Spleen (tissue), 11 donors: Measurements from ENCODE around the gene HEATR1. TPM values are rescaled to one million over a fixed set of nuclear protein-coding genes. Genes with fewer than 3 reads are reported as not detected.
A peak's percentile ranks its signal among the peaks of the same experiment; 100 is the strongest.
"Not testable (repeated sequence)": the region's sequence is repeated elsewhere in the genome, so short reads cannot be mapped to it uniquely, and the experiment has no call there.

Experiments
- DNase-seq: peaks from one replicate; pipeline ENCODE4 v3.0.0-alpha.2; 2020
- H3K27ac ChIP-seq, 8 donors: fragments of 200-600 bp; sonication (generic) in 7 of 8; 1 replicate in 4 of 8; 2 replicates in 4 of 8; pipeline versions ENCODE4 v1.5.0 to v1.8.0; 2016 to 2021; ENCODE audit warnings: inconsistent platforms in 4 of 8, mild to moderate bottlenecking in 4 of 8, moderate library complexity in 1 of 8
- H3K27me3 ChIP-seq, 7 donors: fragments of 200-600 bp; sonication (generic) in 6 of 7; replicated peaks in 1 of 7; 1 replicate in 4 of 7; 2 replicates in 3 of 7; pipeline versions ENCODE4 v1.5.0 to v1.8.0; 2016 to 2021; ENCODE audit warnings: inconsistent platforms in 3 of 7, mild to moderate bottlenecking in 1 of 7
- H3K36me3 ChIP-seq, 6 donors: fragments of 200-600 bp; sonication (generic) in 5 of 6; 1 replicate in 4 of 6; 2 replicates in 2 of 6; pipeline versions ENCODE4 v1.5.0 to v1.8.0; 2016 to 2021; ENCODE audit warnings: inconsistent platforms in 2 of 6
- H3K4me1 ChIP-seq, 6 donors: fragments of 200-600 bp; sonication (generic) in 5 of 6; 1 replicate in 3 of 6; 2 replicates in 3 of 6; pipeline versions ENCODE4 v1.5.0 to v1.8.0; 2016 to 2021; ENCODE audit warnings: inconsistent platforms in 3 of 6
- H3K4me3 ChIP-seq, 8 donors: fragments of 200-600 bp; sonication (generic) in 7 of 8; 1 replicate in 4 of 8; 2 replicates in 4 of 8; pipeline versions ENCODE4 v1.5.0 to v1.8.0; 2016 to 2021; ENCODE audit warnings: inconsistent platforms in 4 of 8, mild to moderate bottlenecking in 4 of 8, moderate library complexity in 2 of 8
- H3K9me3 ChIP-seq, 8 donors: fragments of 200-600 bp; sonication (generic) in 7 of 8; 1 replicate in 4 of 8; 2 replicates in 4 of 8; pipeline versions ENCODE4 v1.5.0 to v1.8.0; 2016 to 2021; ENCODE audit warnings: inconsistent platforms in 4 of 8
- CTCF ChIP-seq, 11 experiments: fragments of 200-600 bp in 7 of 11; fragments of 450-650 bp in 4 of 11; sonication (generic) in 4 of 11; IDR thresholded peaks in 8 of 11; conservative IDR thresholded peaks in 3 of 11; 1 replicate in 7 of 11; 2 replicates in 4 of 11; pipeline versions ENCODE4 v1.4.0 to v1.8.0; 2016 to 2021; ENCODE audit warnings: antibody characterized with exemption in 11 of 11, inconsistent platforms in 4 of 11, mild to moderate bottlenecking in 1 of 11
- POLR2A ChIP-seq, 3 donors: fragments of 450-650 bp; IDR thresholded peaks; one replicate each; pipeline ENCODE4 v1.5.1; 2017; ENCODE audit warnings: antibody characterized with exemption in 3 of 3, mild to moderate bottlenecking in 1 of 3
- POLR2AphosphoS5 ChIP-seq, 3 donors: sonication (generic); formaldehyde crosslinking; IDR thresholded peaks; one replicate each; pipeline ENCODE4 v1.5.1; 2017; ENCODE audit warnings: antibody characterized with exemption in 3 of 3
- WGBS, 5 donors: extraction: QIAGEN DNeasy Blood & Tissue Kit in 3 of 5; methylation state at CpG; one replicate each; pipeline versions ENCODE4 v1.1.5 to v1.1.7; 2013 to 2018; 5-methylcytosine and 5-hydroxymethylcytosine counted together
- intact Hi-C: fragments of 100-400 bp; cut with DNase I; formaldehyde crosslinking; loops from one replicate; pipeline ENCODE4 v1.15.0; 2023; ENCODE audit warnings: low total_unique reads
- polyA plus RNA-seq, 3 donors: library from polyadenylated mRNA; stranded (reverse); fragments of 200-250 nt; gene quantifications; one replicate each; pipeline ENCODE4 v1.2.1, GENCODE V29; 2013
- total RNA-seq, 7 donors: library from RNA; depleted of rRNA in 3 of 7; stranded (reverse); fragments of >200 nt in 3 of 7; fragmentation: NEBNext Ultra II Directional in 4 of 7; extraction: Animal tissue kit (Norgen Biotek cat#: 25700) in 4 of 7; gene quantifications; one replicate each; pipeline versions ENCODE4 v1.1.0 to v1.2.1, GENCODE V29; 2016 to 2021
- donor health status: healthy with polysubstance abuse.
- donor health status: DM: no; HTN: no; CAD: no; lungs with moderate emphysema.
- donor health status: DM: no; HTN: no; CAD: no.
- donor health status: Bipolar disorder and iron deficiency.
- donor health status: healthy.
- donor health status: DM: no; HTN: no; CAD: no.
- donor health status: DM: yes; HTN: yes; CAD: no.

HEATR1 gene
- total and polyA plus RNA-seq, 10 donors = 5.0 to 51.4 (median 34.6) TPM

GRCh38 chr1:236615399-236616148 lies 11.3 kb upstream of the HEATR1 start:
- WGBS, 5 donors = 89 to 93% (median 92%) methylated on average over 12 of the region's 12 CpGs
- Histone ChIP-seq H3K4me3 (no peak overlapping the region), H3K4me1 (no peaks in the 10 kb centered on the region), H3K36me3 (no peaks in the 10 kb centered on the region), H3K27me3 (peaks cover 0 to 59% (median 0%) of the 10 kb centered on the region in 7 donors), H3K27ac (no peak overlapping the region), H3K9me3 (peaks cover 0 to 9% (median 0%) of the 10 kb centered on the region in 8 donors)
- no peak for DNase-seq
- intact Hi-C loops = no loop called here
- TF ChIP-seq CTCF (IDR thresholded peaks at IDR 0.05 in 8 of 11, conservative IDR thresholded peaks at IDR 0.05 in 3 of 11) (no peak), POLR2AphosphoS5 (IDR thresholded peaks at IDR 0.05) (no peak), POLR2A (IDR thresholded peaks at IDR 0.05) (no peak)

DNA sequence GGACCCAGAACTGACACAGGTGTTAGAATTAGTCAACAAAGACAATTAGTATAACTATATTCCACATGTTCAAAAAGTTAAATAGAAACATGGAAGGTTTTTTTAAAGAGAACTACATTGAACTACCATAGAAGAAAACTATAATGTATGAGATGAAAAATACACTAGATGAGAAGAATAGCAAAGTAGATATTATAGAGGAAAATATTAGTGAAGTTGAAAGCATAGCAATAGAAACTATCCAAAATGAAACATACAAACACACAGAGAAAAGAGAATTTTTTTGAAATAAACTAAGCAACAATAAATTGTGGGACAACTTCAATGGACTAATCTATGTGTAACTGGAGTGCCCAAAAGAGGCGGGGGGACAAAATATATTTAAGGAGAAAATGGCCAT lies 8.0 kb upstream of the HEATR1 start:
- no peak overlapping the region for H3K4me3 ChIP-seq
- no peak overlapping the region for H3K27ac ChIP-seq
- H3K4me1 ChIP-seq = no peaks in the 10 kb centered on the region
- WGBS, 5 donors = 78 to 100% (median 89%) methylated on average over 1 of the region's 1 CpG
- H3K27me3 ChIP-seq = peaks cover 0 to 72% (median 12%) of the 10 kb centered on the region in 7 donors
- peaks cover 0 to 9% (median 0%) of the 10 kb centered on the region in 8 donors for H3K9me3 ChIP-seq
- no peak for TF ChIP-seq POLR2AphosphoS5 (IDR thresholded peaks at IDR 0.05)
- no peak for TF ChIP-seq POLR2A (IDR thresholded peaks at IDR 0.05)
- no peak for TF ChIP-seq CTCF (IDR thresholded peaks at IDR 0.05 in 8 of 11, conservative IDR thresholded peaks at IDR 0.05 in 3 of 11)
- no peaks in the 10 kb centered on the region for H3K36me3 ChIP-seq
- intact Hi-C loops = no loop called here
- no peak for DNase-seq

- no peaks in the 10 kb centered on the region for H3K36me3 ChIP-seq
- no peak overlapping the region for H3K27ac ChIP-seq
- DNase-seq = no peak
- 14 to 28% (median 25%) methylated on average over 5 of the region's 5 CpGs for WGBS, 5 donors
- peaks cover 0 to 59% (median 12%) of the 10 kb centered on the region in 7 donors for H3K27me3 ChIP-seq
- peaks cover 0 to 9% (median 0%) of the 10 kb centered on the region in 8 donors for H3K9me3 ChIP-seq
- intact Hi-C loops = no loop called here
- H3K4me1 ChIP-seq = peaks cover 0 to 7% (median 5%) of the 10 kb centered on the region in 6 donors
- no peak overlapping the region for H3K4me3 ChIP-seq
- TF ChIP-seq CTCF (IDR thresholded peaks at IDR 0.05 in 8 of 11, conservative IDR thresholded peaks at IDR 0.05 in 3 of 11) (peak in 6 of 11 experiments; percentile 21 to 41 (median 37)), POLR2AphosphoS5 (IDR thresholded peaks at IDR 0.05) (no peak)
Observed at GRCh38 chr1:236608930-236609726, 4.8 kb upstream of the HEATR1 start.

DNA sequence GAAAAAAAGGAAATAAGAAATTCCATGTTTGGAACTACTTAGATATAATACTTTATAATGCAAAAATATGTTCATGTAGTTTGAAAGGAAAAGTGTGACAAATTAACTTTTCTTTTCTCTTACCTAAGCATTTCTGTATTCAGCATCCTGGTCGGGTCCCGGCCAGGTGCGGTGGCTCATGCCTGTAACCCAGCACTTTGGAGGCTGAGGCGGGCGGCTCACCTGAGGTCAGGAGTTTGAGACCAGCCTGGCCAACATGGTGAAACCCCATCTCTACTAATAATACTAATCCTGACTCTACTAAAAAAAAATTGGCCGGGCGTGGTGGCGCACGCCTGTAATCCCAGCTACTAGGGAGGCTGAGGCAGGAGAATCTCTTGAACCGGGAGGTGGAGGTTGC lies 3.3 kb upstream of the HEATR1 start:
- H3K27me3 ChIP-seq = peaks cover 0 to 50% (median 12%) of the 10 kb centered on the region in 7 donors
- H3K9me3 ChIP-seq, intact Hi-C loops, H3K27ac ChIP-seq, H3K36me3 ChIP-seq, H3K4me3 ChIP-seq, DNase-seq: not testable (repeated sequence)
- peaks cover 11 to 21% (median 18%) of the 10 kb centered on the region in 6 donors for H3K4me1 ChIP-seq
- 94 to 97% (median 96%) methylated on average over 10 of the region's 10 CpGs for WGBS, 5 donors
